ENCODE data around the gene DPEP1.
"Not testable (repeated sequence)": the region's sequence is repeated elsewhere in the genome, so short reads cannot be mapped to it uniquely, and the experiment has no call there.

DNA sequence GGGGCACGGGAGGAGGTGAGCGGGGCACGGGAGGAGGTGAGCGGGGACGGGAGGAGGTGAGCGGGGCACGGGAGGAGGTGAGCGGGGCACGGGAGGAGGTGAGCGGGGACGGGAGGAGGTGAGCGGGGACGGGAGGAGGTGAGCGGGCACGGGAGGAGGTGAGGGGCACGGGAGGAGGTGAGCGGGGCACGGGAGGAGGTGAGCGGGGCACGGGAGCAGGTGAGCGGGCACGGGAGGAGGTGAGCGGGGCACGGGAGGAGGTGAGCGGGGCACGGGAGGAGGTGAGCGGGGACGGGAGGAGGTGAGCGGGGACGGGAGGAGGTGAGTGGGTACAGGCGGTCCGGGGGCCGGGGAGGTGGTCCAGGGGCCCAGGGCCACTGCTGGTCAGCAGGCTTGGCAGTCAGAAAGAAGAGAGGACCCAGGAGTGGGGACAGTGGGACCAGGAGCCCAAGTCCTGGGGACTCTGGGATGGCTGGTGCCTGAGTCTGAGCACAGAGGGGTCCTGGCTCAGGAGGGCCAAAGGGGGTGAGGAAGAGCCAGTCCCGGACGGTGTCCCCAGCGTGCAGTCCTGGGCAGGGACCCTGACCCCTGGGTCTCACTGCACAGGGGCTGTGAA is 42.4 kb upstream of the DPEP1 start:
- not testable (repeated sequence) for TF ChIP-seq POLR2A (IDR thresholded peaks at IDR 0.05)
- TF ChIP-seq, protein P1, sequence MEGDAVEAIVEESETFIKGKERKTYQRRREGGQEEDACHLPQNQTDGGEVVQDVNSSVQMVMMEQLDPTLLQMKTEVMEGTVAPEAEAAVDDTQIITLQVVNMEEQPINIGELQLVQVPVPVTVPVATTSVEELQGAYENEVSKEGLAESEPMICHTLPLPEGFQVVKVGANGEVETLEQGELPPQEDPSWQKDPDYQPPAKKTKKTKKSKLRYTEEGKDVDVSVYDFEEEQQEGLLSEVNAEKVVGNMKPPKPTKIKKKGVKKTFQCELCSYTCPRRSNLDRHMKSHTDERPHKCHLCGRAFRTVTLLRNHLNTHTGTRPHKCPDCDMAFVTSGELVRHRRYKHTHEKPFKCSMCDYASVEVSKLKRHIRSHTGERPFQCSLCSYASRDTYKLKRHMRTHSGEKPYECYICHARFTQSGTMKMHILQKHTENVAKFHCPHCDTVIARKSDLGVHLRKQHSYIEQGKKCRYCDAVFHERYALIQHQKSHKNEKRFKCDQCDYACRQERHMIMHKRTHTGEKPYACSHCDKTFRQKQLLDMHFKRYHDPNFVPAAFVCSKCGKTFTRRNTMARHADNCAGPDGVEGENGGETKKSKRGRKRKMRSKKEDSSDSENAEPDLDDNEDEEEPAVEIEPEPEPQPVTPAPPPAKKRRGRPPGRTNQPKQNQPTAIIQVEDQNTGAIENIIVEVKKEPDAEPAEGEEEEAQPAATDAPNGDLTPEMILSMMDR (IDR thresholded peaks at IDR 0.05), result not testable (repeated sequence)
